GM23338 (cell line): ENCODE measurements around the gene FHIT. TPM values are rescaled to one million over a fixed set of nuclear protein-coding genes. Genes with fewer than 3 reads are reported as not detected.

Experiments used
- ATAC-seq: fragments of 200-7000 bp; cut with Tn5 transposase; 3 replicates; pipeline ENCODE4 v1.9.1; 2020
- DNase-seq: peaks from one replicate; pipeline ENCODE4 v3.0.0-alpha.2; 2015; ENCODE audit warnings: low spot score
- H2AFZ ChIP-seq: fragments of 200-600 bp; sonication (generic); 2 replicates; pipeline ENCODE4 v1.8.0; 2016; ENCODE audit warnings: antibody characterized with exemption, mild to moderate bottlenecking, moderate library complexity
- H3F3A ChIP-seq: fragments of 200-600 bp; sonication (generic); replicated peaks from 2 replicates; pipeline ENCODE4 v1.8.0; 2017; ENCODE audit warnings: antibody characterized with exemption, mixed run types, low read depth
- H3K27ac ChIP-seq: fragments of 200-600 bp; sonication (generic); 2 replicates; pipeline ENCODE4 v1.6.1; 2016; ENCODE audit warnings: low read depth
- H3K27me3 ChIP-seq: fragments of 200-600 bp; sonication (generic); 2 replicates; pipeline ENCODE4 v1.8.0; 2016; ENCODE audit warnings: mild to moderate bottlenecking, mixed run types, moderate library complexity; ENCODE audit not compliant: insufficient read depth
- H3K36me3 ChIP-seq: fragments of 200-600 bp; sonication (generic); 2 replicates; pipeline ENCODE4 v1.8.0; 2016; ENCODE audit warnings: mild to moderate bottlenecking; ENCODE audit not compliant: insufficient read depth
- H3K4me1 ChIP-seq: fragments of 200-600 bp; sonication (generic); 2 replicates; pipeline ENCODE4 v1.8.0; 2016; ENCODE audit warnings: mild to moderate bottlenecking, moderate library complexity; ENCODE audit not compliant: insufficient read depth
- H3K4me2 ChIP-seq: fragments of 200-600 bp; sonication (generic); 2 replicates; pipeline ENCODE4 v1.7.1; 2017; ENCODE audit warnings: mixed run types
- H3K4me3 ChIP-seq: fragments of 200-600 bp; sonication (generic); 2 replicates; pipeline ENCODE4 v1.6.1; 2016; ENCODE audit warnings: mixed run types
- H3K79me2 ChIP-seq: fragments of 200-600 bp; sonication (generic); replicated peaks from 2 replicates; pipeline ENCODE4 v1.8.0; 2017; ENCODE audit warnings: mild to moderate bottlenecking; ENCODE audit not compliant: insufficient read depth
- H3K9me2 ChIP-seq: fragments of 200-600 bp; sonication (generic); 2 replicates; pipeline ENCODE4 v1.8.0; 2017; ENCODE audit not compliant: insufficient read depth
- H4K20me1 ChIP-seq: fragments of 200-600 bp; sonication (generic); replicated peaks from 2 replicates; pipeline ENCODE4 v1.8.0; 2017; ENCODE audit warnings: mild to moderate bottlenecking; ENCODE audit not compliant: insufficient read depth
- H3K27ac Mint-ChIP-seq: 2 replicates; pipeline ENCODE4 v1.8.0; 2020; ENCODE audit warnings: inconsistent platforms, mild to moderate bottlenecking, moderate library complexity, mixed read lengths
- H3K27me3 Mint-ChIP-seq: 3 replicates; pipeline ENCODE4 v1.8.0; 2022; ENCODE audit warnings: low read depth, mild to moderate bottlenecking, moderate library complexity, mixed read lengths, inconsistent platforms; ENCODE audit not compliant: insufficient read depth, poor library complexity
- H3K36me3 Mint-ChIP-seq: 3 replicates; pipeline ENCODE4 v1.8.0; 2021; ENCODE audit warnings: low read depth, mild to moderate bottlenecking, inconsistent platforms, moderate library complexity, mixed read lengths
- H3K4me1 Mint-ChIP-seq: 3 replicates; pipeline ENCODE4 v1.8.0; 2020; ENCODE audit warnings: mild to moderate bottlenecking, inconsistent platforms, mixed read lengths
- H3K4me3 Mint-ChIP-seq: 3 replicates; pipeline ENCODE4 v1.8.0; 2021; ENCODE audit warnings: moderate library complexity, mild to moderate bottlenecking, inconsistent platforms, mixed read lengths
- H3K9me3 Mint-ChIP-seq: 3 replicates; pipeline ENCODE4 v1.8.0; 2020; ENCODE audit warnings: moderate library complexity, mild to moderate bottlenecking, inconsistent platforms, mixed read lengths
- EZH2 ChIP-seq: fragments of 200-600 bp; sonication (generic); IDR thresholded peaks from one replicate; pipeline ENCODE4 v1.8.0; 2017; ENCODE audit warnings: antibody characterized with exemption, mild to moderate bottlenecking, low read depth; ENCODE audit not compliant: unreplicated experiment
- JUNB ChIP-seq: IDR thresholded peaks from one replicate; pipeline ENCODE4 v1.6.1; 2016; ENCODE audit warnings: antibody characterized with exemption; ENCODE audit not compliant: unreplicated experiment
- NANOG ChIP-seq: IDR thresholded peaks from 2 replicates; pipeline ENCODE4 v1.6.1; 2016; ENCODE audit warnings: antibody characterized with exemption, borderline replicate concordance
- POLR2AphosphoS5 ChIP-seq: IDR thresholded peaks from 2 replicates; pipeline ENCODE4 v1.6.1; 2016; ENCODE audit warnings: antibody characterized with exemption, low read depth
- STAT1 ChIP-seq: IDR thresholded peaks from one replicate; pipeline ENCODE4 v1.6.1; 2016; ENCODE audit warnings: antibody characterized with exemption; ENCODE audit not compliant: unreplicated experiment
- ZNF114 ChIP-seq: fragments of 250-450 bp; sonication (Bioruptor Pico); IDR thresholded peaks from 2 replicates; pipeline ENCODE4 v1.5.0; 2020; ENCODE audit warnings: mild to moderate bottlenecking, moderate library complexity
- ZNF331 ChIP-seq: fragments of 250-450 bp; sonication (Bioruptor Pico); IDR thresholded peaks from 2 replicates; pipeline ENCODE4 v1.5.0; 2020; ENCODE audit warnings: low read depth, mild to moderate bottlenecking, moderate library complexity
- polyA plus RNA-seq: library from polyadenylated mRNA; unstranded; fragments of >200 nt; fragmentation: Nextera tagmentation; extraction: Ambion mirVana; gene quantifications from 2 replicates; pipeline ENCODE4 v1.2.1, GENCODE V29; 2016
- total RNA-seq: library from RNA; depleted of rRNA; stranded (reverse); fragments of >200 nt; shearing (Covaris generic); gene quantifications from 2 replicates; pipeline ENCODE4 v1.2.3, GENCODE V29; 2014
- TF ChIP-seq, protein P1 (sequence below): IDR thresholded peaks from one replicate; pipeline ENCODE4 v1.6.1; 2018; ENCODE audit warnings: antibody characterized with exemption; ENCODE audit not compliant: unreplicated experiment
- TF ChIP-seq, protein P2 (sequence below): IDR thresholded peaks from 2 replicates; pipeline ENCODE4 v1.6.1; 2016; ENCODE audit warnings: antibody characterized with exemption
- TF ChIP-seq, protein P3 (sequence below), 2 experiments: fragments of 200-600 bp in 1 of 2; sonication (generic) in 1 of 2; conservative IDR thresholded peaks; 2 replicates each; pipeline versions ENCODE4 v1.5.1 to v1.6.1; 2016 to 2017; ENCODE audit warnings: antibody characterized with exemption in 2 of 2, low read depth in 2 of 2, mild to moderate bottlenecking in 2 of 2, moderate library complexity in 1 of 2

Gene FHIT
- total and polyA plus RNA-seq, 2 experiments from 2014 or later: 3.0 to 8.3 TPM

DNA sequence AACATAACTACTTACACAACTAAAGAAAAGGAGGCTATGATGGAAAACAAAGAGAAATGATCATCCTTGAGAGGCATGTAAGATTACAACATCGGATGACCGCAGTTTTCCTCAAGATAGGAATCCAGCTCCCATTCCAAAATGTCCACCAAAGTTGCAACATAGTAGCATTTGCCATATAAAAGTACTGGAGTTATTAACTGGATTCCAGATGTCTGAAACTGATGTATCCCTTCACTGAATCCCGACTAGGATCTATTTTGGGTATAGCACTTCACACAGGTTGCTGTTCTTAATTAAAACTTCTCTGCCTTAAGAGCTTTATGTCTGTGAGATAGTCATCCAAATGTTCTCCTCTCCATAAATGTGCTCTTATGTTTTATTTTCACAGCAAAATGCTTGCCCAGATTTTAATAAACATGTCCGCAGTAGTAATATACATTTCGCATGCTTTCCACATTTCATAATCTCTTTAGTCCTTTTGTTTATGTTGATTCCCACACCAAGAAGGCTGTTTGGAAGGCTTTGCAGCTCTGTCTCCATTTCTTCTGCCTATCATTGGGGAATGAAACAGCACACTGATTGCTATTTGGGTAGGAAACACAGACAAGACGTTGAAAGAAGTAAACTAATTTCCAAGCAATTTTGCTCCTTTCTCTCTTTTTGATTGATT is 1484.9 kb downstream of the FHIT start (continued):
- TF ChIP-seq, protein P1, sequence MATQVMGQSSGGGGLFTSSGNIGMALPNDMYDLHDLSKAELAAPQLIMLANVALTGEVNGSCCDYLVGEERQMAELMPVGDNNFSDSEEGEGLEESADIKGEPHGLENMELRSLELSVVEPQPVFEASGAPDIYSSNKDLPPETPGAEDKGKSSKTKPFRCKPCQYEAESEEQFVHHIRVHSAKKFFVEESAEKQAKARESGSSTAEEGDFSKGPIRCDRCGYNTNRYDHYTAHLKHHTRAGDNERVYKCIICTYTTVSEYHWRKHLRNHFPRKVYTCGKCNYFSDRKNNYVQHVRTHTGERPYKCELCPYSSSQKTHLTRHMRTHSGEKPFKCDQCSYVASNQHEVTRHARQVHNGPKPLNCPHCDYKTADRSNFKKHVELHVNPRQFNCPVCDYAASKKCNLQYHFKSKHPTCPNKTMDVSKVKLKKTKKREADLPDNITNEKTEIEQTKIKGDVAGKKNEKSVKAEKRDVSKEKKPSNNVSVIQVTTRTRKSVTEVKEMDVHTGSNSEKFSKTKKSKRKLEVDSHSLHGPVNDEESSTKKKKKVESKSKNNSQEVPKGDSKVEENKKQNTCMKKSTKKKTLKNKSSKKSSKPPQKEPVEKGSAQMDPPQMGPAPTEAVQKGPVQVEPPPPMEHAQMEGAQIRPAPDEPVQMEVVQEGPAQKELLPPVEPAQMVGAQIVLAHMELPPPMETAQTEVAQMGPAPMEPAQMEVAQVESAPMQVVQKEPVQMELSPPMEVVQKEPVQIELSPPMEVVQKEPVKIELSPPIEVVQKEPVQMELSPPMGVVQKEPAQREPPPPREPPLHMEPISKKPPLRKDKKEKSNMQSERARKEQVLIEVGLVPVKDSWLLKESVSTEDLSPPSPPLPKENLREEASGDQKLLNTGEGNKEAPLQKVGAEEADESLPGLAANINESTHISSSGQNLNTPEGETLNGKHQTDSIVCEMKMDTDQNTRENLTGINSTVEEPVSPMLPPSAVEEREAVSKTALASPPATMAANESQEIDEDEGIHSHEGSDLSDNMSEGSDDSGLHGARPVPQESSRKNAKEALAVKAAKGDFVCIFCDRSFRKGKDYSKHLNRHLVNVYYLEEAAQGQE: no peak
- no peak for TF ChIP-seq EZH2
- no peak for TF ChIP-seq POLR2AphosphoS5
- TF ChIP-seq, protein P2, sequence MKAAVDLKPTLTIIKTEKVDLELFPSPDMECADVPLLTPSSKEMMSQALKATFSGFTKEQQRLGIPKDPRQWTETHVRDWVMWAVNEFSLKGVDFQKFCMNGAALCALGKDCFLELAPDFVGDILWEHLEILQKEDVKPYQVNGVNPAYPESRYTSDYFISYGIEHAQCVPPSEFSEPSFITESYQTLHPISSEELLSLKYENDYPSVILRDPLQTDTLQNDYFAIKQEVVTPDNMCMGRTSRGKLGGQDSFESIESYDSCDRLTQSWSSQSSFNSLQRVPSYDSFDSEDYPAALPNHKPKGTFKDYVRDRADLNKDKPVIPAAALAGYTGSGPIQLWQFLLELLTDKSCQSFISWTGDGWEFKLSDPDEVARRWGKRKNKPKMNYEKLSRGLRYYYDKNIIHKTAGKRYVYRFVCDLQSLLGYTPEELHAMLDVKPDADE: no peak
- TF ChIP-seq JUNB: no peak
- no peak for TF ChIP-seq ZNF331 (CRISPR knock-in tag)
- no peak for TF ChIP-seq NANOG
- TF ChIP-seq STAT1: no peak
- no peak for TF ChIP-seq ZNF114 (CRISPR knock-in tag)
- TF ChIP-seq, protein P3, sequence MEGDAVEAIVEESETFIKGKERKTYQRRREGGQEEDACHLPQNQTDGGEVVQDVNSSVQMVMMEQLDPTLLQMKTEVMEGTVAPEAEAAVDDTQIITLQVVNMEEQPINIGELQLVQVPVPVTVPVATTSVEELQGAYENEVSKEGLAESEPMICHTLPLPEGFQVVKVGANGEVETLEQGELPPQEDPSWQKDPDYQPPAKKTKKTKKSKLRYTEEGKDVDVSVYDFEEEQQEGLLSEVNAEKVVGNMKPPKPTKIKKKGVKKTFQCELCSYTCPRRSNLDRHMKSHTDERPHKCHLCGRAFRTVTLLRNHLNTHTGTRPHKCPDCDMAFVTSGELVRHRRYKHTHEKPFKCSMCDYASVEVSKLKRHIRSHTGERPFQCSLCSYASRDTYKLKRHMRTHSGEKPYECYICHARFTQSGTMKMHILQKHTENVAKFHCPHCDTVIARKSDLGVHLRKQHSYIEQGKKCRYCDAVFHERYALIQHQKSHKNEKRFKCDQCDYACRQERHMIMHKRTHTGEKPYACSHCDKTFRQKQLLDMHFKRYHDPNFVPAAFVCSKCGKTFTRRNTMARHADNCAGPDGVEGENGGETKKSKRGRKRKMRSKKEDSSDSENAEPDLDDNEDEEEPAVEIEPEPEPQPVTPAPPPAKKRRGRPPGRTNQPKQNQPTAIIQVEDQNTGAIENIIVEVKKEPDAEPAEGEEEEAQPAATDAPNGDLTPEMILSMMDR (conservative IDR thresholded peaks at IDR 0.05; ENCODE audit: low read depth in 2 of 2): no peak

DNA sequence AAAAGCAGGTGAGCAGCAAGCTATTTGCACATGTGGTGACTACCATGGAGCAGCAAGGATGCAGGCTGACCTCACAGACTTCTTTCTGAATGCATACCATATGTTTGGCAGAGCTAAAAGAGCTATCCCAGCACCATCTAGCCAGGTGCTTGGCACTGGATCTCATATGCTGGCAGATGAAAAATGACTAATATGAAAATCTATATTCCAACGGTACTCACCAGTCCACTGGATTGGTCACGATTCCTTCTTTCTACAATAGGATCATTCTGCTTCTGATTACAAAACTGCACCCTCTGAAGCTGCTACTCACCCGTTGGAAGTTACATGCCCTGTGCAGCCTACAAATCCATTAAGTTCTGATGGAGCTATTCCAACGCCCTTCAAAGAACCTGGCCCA is 1487.1 kb downstream of the FHIT start:
- H3K27me3 Mint-ChIP-seq: no peaks in the 10 kb centered on the region
- H3K4me1 Mint-ChIP-seq: peaks cover 16% of the 10 kb centered on the region
- Histone ChIP-seq H3F3A (no peaks in the 10 kb centered on the region), H3K4me3 (no peak overlapping the region), H3K27ac (no peak overlapping the region), H3K9me2 (no peaks in the 10 kb centered on the region), H3K27me3 (no peaks in the 10 kb centered on the region), H3K4me2 (no peak overlapping the region), H4K20me1 (no peaks in the 10 kb centered on the region), H3K4me1 (peaks cover 12% of the 10 kb centered on the region), H3K79me2 (no peaks in the 10 kb centered on the region), H3K36me3 (no peaks in the 10 kb centered on the region), H2AFZ (no peak overlapping the region)
- TF ChIP-seq, protein P3 (conservative IDR thresholded peaks at IDR 0.05; ENCODE audit: low read depth in 2 of 2): no peak
- TF ChIP-seq, protein P2: no peak
- TF ChIP-seq, protein P1: no peak
- no peak for TF ChIP-seq NANOG
- DNase-seq (no peak), ATAC-seq (no peak)
- H3K4me3 Mint-ChIP-seq: no peak overlapping the region
- no peak overlapping the region for H3K27ac Mint-ChIP-seq
- H3K9me3 Mint-ChIP-seq: no peaks in the 10 kb centered on the region
- H3K36me3 Mint-ChIP-seq: no peaks in the 10 kb centered on the region
